HUDEP-2 (cell line): ENCODE data around the gene HPSE2.

Experiments used
- DNase-seq, 76 experiments: peaks; one replicate each; lab custom pipeline; 2025; ENCODE audit not compliant: unreplicated experiment in 76 of 76; lab: John Stamatoyannopoulos, UW

HPSE2 gene

GRCh38 chr10:98424295-98425254 is 811.1 kb downstream of the HPSE2 start:
- no peak for DNase-seq

DNA sequence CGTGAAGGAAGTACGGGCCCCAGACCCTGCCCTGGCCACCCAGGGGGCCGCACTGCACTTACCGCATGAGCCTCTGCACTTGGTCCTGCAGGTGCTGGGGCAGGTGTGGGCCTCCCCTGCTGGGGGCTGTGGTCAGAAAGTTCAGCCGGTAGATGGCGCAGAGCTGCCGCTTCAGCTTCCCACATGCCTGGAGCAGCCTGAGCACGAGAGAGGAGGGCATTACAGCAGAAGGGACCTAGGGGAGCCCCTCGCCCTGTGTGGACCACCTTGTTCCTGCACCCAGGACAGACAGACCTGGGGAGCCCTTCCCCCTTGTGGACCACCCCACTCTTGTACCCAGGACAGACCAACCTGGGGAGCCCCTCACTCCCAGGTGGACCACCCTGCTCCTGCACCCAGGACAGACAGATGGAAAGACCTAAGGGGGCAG is 811.9 kb downstream of the HPSE2 start:
- DNase-seq, result no peak

DNA sequence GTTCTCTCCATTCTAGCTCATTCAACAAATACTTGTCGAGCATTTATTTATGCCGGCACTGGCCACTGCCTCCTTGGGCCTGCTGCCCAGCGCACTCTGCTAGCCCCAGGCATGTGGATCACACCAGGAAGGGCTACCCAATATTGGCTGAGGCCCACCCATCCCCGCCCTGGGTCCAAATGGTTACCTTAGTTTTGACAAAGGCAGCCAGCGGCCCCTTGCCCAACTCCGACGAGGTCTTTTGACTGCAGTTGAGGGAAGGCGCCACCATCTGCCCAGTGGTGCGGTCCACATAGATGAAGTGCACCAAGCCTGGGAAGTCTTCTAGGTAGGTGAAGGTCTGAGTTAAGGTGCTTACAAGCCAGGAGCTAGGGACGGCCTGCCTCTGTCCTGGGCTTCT is 813.5 kb downstream of the HPSE2 start:
- no peak for DNase-seq

- DNase-seq, result no peak
Measured at GRCh38 chr10:98420786-98421185, 814.9 kb downstream of the HPSE2 start.

GRCh38 chr10:98419469-98420261 is 816.0 kb downstream of the HPSE2 start:
- no peak for DNase-seq

DNA sequence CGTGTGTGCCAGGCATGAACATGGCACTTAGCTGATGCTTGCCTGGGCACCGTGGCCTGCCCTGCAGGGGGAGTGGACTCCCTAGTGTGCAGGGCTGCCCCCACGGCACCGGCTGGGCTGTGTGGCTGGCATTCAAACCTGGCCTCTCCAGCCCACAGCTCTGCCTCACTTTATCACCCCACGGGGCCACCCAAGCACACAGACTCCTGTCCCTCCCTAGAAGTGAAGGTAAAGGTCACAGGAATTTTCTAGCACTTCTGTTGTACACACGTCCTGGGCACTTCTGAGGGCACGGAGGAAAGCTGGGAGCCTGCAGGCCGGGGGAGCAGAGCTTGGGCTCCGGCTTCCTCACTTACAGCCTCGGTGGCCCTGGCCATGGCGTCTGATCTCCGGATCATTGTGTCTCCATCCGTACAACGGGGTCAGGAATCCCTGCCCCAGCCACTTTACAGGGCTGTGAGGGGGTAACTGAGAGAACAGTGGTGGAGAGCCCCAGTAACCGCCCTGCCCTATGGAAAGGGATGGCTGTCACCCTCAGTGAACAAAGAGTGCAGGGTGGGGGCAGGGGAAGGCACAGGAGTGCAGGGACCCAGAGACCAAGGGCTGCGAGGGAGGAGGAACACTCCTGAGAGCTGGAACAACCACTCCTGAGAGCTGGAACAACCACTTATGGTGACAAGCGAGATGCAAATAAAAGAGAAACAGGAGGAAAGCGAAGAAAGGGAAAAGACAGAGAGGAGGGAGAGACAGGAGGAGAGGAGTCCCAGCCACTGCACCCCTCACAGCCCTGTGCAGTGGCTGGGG is 816.8 kb downstream of the HPSE2 start:
- DNase-seq, result no peak

DNA sequence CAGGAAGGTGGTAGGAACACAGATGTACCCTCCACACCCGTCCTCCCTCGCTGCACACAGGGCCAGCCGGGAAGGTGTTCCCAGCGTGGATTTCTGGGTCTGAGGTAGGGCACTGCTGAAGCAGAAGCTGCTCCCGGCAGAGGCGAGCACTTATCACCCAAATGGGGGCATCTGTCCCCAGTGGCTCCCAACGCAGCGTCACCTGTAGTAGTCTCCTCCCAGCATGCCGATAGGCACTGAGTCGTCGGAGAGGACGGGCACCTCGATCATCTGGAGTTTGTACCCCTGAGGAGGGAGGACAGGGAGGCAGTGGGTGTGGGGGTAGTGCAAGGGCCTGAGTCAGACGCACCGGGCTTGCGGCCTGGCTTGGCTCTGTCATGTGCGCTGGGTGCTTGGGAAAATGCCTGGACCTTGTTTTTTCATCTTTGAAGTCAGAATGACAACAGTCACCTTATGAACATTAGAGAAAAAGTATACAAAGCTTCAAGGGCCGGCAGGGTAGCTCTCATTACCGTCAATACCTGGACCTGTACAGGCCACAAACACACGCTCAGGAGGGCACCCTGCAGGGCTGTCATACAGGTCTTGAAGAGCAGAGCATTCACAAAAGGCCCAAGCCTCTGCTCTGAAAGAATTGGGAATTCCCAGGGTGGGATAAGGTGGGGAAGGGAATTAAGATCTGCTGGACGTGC is 817.5 kb downstream of the HPSE2 start:
- no peak for DNase-seq

- DNase-seq, result no peak
Measured at GRCh38 chr10:98417481-98417959, 818.1 kb downstream of the HPSE2 start.

DNA sequence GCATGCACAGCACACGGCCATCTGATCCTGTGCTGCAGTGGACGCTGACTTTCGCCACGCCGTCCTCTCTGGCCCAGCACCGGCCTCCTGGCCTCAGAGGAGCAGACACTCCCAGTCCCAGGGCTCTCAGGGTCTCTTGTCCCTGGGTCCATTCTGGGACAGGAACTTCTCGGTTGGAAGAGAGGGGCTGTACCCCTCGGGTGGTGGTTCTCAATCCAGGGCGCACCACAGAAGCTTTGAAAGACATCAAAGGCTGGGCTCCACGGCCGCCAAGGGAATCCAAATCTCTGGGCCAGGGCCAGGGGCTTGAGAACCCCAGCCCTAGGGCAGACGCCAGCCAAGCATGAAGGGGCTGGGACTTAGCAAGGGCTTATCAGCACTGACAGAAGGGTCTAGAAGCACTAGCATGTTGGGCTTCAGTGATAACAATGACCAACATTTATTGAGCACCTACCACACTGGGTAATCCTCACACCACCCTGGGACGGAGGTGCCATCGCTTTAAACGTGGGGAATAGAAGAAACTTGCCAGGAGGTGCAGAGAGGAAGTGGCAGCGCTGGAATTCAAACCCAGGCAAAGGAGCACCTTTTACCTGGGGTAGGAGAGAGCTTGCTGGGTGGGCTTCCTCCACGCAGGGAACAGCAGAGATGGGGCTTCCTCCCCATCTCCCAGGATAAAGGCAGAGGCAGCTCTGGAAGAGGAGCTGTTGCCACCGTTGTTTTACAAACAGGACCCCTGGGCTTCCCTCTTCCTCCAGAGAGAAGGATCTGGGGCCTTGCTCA is 818.9 kb downstream of the HPSE2 start:
- DNase-seq, result peak in 54 of 76 experiments; percentile 2 to 67 (median 36)

- no peak for DNase-seq
Measured at GRCh38 chr10:98415731-98416119, 819.9 kb downstream of the HPSE2 start.

GRCh38 chr10:98414932-98415730 is 820.5 kb downstream of the HPSE2 start, which contains the start of gene PYROXD2:
Gene PYROXD2, minus strand, starts transcription at chr10:98415182. Its CDS starts 47 bp downstream, at chr10:98415135.
- peak in 75 of 76 experiments; percentile 7 to 90 (median 78) for DNase-seq

- DNase-seq, result no peak
Measured at GRCh38 chr10:98414578-98414931, 821.1 kb downstream of the HPSE2 start.

- no peak for DNase-seq
Measured at GRCh38 chr10:98411768-98412167, 823.9 kb downstream of the HPSE2 start.

GRCh38 chr10:98411166-98411565 is 824.5 kb downstream of the HPSE2 start:
- DNase-seq, result no peak

GRCh38 chr10:98410759-98411158 is 824.9 kb downstream of the HPSE2 start:
- DNase-seq, result no peak

DNA sequence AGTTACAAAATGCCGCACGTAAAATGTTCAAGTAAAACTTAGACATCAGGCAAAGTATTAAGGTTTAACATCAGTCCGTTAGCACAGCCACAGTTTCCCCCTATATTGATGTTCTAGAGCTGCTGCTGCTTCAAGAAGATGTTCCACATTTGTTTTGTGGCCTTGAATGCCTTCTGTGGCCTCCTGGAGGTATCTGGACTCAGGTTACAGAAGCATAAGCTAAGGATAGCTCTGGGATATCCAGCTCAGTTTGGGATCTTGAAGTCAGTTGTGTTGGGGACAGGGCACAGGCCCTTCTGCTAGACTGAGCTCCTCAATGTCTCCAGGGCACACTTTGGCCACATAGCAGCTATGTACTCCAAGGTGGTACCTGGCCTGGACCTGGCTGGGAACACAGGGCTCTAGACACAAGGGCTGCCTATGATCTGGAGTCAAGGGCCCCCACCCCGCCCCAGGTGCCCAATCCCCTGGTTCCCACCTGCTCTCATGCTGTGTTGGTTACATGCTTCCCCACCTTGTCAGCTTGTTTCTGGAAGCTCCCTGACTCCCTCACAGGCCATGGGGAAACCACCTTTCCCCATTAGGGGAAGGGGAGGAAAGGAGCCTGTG is 825.4 kb downstream of the HPSE2 start:
- no peak for DNase-seq

DNA sequence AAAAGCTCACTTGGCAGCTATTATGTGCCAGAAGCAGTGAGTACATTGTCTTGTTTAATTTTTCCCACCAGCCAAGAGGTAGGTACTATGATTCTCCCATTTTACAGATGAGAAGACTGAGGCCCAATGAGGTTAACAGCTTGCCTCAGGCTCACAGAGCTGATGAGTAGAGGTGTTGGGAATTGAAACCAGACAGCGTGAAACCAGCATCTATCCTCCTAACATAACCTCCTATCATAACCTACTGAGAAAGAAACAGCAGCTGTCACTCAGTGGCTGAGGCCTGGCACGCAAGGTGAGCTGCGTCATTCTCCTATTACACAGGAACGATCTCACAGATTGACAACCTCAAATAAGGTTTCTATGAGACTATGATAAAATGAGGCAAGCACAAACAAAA is 826.9 kb downstream of the HPSE2 start:
- no peak for DNase-seq

GRCh38 chr10:98407744-98408241 is 827.9 kb downstream of the HPSE2 start:
- no peak for DNase-seq
